OCI-LY7 (cell line): Measurements from ENCODE around the gene GREB1. TPM values are rescaled to one million over a fixed set of nuclear protein-coding genes. Genes with fewer than 3 reads are reported as not detected.

Source experiments
- BruUV-seq: library from RNA; stranded (reverse); fragments of 400-500 nt; replicated peaks from 2 replicates; lab custom pipeline; 2021; lab: Mats Ljungman, UMichigan
- CTCF ChIA-PET: fragments of 300-600 bp; sonication (Branson Sonifier 250); formaldehyde crosslinking; loops from one replicate; lab custom pipeline; 2022; ENCODE audit warnings: antibody characterized with exemption; ENCODE audit not compliant: unreplicated experiment; lab: Charles Lee
- POLR2A ChIA-PET: fragments of 300-600 bp; sonication (Branson Sonifier 250); formaldehyde crosslinking; loops from one replicate; lab custom pipeline; 2022; ENCODE audit warnings: antibody characterized with exemption; lab: Charles Lee
- DNase-seq: peaks from one replicate; pipeline ENCODE4 v3.0.0-alpha.2; 2015; ENCODE audit warnings: low spot score
- H2AFZ ChIP-seq: fragments of 200-600 bp; sonication (generic), shearing (Covaris generic); 2 replicates; pipeline ENCODE4 v1.6.1; 2014; ENCODE audit warnings: mild to moderate bottlenecking, antibody characterized with exemption, low read length, moderate library complexity
- H3K27ac ChIP-seq: fragments of 200-600 bp; sonication (generic); 2 replicates; pipeline ENCODE4 v1.5.1; 2014; ENCODE audit warnings: mixed run types, low read depth, mild to moderate bottlenecking, moderate library complexity, low read length, inconsistent platforms; ENCODE audit not compliant: poor library complexity, severe bottlenecking
- H3K36me3 ChIP-seq: fragments of 200-600 bp; sonication (generic); 2 replicates; pipeline ENCODE4 v1.6.1; 2014; ENCODE audit warnings: mild to moderate bottlenecking, antibody characterized with exemption, low read length, moderate library complexity, mixed read lengths; ENCODE audit not compliant: insufficient read depth
- H3K4me1 ChIP-seq: fragments of 200-600 bp; sonication (generic); 2 replicates; pipeline ENCODE4 v1.5.1; 2014; ENCODE audit warnings: mild to moderate bottlenecking, low read length; ENCODE audit not compliant: insufficient read depth, poor library complexity, severe bottlenecking
- H3K4me2 ChIP-seq: fragments of 200-600 bp; sonication (generic); 2 replicates; pipeline ENCODE4 v1.6.1; 2014; ENCODE audit warnings: mild to moderate bottlenecking, low read length
- H3K4me3 ChIP-seq: fragments of 200-600 bp; sonication (generic); 2 replicates; pipeline ENCODE4 v1.5.1; 2014; ENCODE audit warnings: mild to moderate bottlenecking, low read depth, low read length; ENCODE audit not compliant: poor library complexity, severe bottlenecking
- H3K79me2 ChIP-seq: fragments of 200-600 bp; sonication (generic); 2 replicates; pipeline ENCODE4 v1.6.1; 2016; ENCODE audit warnings: low read depth, mild to moderate bottlenecking, low read length, moderate library complexity, mixed read lengths; ENCODE audit not compliant: insufficient read depth
- H3K9me2 ChIP-seq: fragments of 200-600 bp; sonication (generic); 2 replicates; pipeline ENCODE4 v1.6.1; 2016; ENCODE audit warnings: mild to moderate bottlenecking, low read length, mixed read lengths; ENCODE audit not compliant: insufficient read depth
- H3K9me3 ChIP-seq: fragments of 200-600 bp; sonication (generic); 2 replicates; pipeline ENCODE4 v1.6.1; 2014; ENCODE audit warnings: mild to moderate bottlenecking, mixed run types, low read length, mixed read lengths
- H4K20me1 ChIP-seq: fragments of 200-600 bp; sonication (generic); 2 replicates; pipeline ENCODE4 v1.6.1; 2014; ENCODE audit warnings: mild to moderate bottlenecking, antibody characterized with exemption, low read length, moderate library complexity, mixed read lengths; ENCODE audit not compliant: insufficient read depth
- EZH2phosphoT487 ChIP-seq: fragments of 200-600 bp; sonication (generic); IDR thresholded peaks from 2 replicates; pipeline ENCODE4 v1.6.1; 2018; ENCODE audit warnings: low read depth, borderline replicate concordance, mild to moderate bottlenecking, mixed run types, antibody characterized with exemption, low read length, moderate library complexity, mixed read lengths
- intact Hi-C: fragments of 100-400 bp; cut with micrococcal nuclease; formaldehyde crosslinking; loops from one replicate; pipeline ENCODE4 v1.10.0; 2022; ENCODE audit not compliant: unreplicated experiment
- total RNA-seq, 2 experiments: library from RNA; depleted of rRNA in 1 of 2; stranded (reverse); fragments of >200 nt in 1 of 2; shearing (Covaris generic) in 1 of 2; gene quantifications; 2 replicates each; pipeline ENCODE4 v1.2.3, GENCODE V29; 2014 to 2022
- TF ChIP-seq, protein P1 (sequence below): fragments of 200-600 bp; sonication (generic); conservative IDR thresholded peaks from 2 replicates; pipeline ENCODE4 v1.5.1; 2014; ENCODE audit warnings: mild to moderate bottlenecking, antibody characterized with exemption, low read length, moderate library complexity, mixed read lengths

The GREB1 gene
- total RNA-seq, 2 experiments from 2014 or later, result 3.5 to 8.4 TPM

DNA sequence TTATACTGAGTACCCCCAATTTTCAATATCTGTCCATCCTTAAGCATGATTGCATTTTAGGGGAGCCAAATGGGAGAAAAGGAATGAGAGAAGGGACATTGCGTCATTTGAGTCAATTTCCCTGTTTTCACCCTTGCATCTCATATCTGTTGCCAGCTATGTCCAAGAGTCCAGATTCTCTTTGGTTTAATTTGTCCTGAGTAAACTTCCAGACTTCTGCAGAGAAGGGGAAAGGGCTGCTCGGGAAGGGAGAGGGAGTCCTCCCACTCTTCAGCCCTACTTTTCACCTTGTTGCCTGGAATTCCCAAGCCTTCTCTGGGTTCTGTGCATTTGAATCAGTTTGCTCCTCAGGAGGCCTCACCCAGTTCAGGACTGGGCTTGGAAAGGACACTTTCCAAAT lies 16.5 kb downstream of the GREB1 start:
- Histone ChIP-seq H3K9me2 (no peaks in the 10 kb centered on the region), H3K27ac (no peak overlapping the region), H3K36me3 (no peaks in the 10 kb centered on the region), H3K4me1 (no peaks in the 10 kb centered on the region), H2AFZ (no peak overlapping the region), H3K9me3 (no peaks in the 10 kb centered on the region), H3K79me2 (no peaks in the 10 kb centered on the region), H3K4me2 (no peak overlapping the region), H3K4me3 (no peak overlapping the region), H4K20me1 (no peaks in the 10 kb centered on the region)
- TF ChIP-seq, protein P1, sequence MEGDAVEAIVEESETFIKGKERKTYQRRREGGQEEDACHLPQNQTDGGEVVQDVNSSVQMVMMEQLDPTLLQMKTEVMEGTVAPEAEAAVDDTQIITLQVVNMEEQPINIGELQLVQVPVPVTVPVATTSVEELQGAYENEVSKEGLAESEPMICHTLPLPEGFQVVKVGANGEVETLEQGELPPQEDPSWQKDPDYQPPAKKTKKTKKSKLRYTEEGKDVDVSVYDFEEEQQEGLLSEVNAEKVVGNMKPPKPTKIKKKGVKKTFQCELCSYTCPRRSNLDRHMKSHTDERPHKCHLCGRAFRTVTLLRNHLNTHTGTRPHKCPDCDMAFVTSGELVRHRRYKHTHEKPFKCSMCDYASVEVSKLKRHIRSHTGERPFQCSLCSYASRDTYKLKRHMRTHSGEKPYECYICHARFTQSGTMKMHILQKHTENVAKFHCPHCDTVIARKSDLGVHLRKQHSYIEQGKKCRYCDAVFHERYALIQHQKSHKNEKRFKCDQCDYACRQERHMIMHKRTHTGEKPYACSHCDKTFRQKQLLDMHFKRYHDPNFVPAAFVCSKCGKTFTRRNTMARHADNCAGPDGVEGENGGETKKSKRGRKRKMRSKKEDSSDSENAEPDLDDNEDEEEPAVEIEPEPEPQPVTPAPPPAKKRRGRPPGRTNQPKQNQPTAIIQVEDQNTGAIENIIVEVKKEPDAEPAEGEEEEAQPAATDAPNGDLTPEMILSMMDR, result no peak
- no peak for TF ChIP-seq EZH2phosphoT487
- BruUV-seq, result no TSS peak
- CTCF ChIA-PET, result no interaction called here
- POLR2A ChIA-PET, result no interaction called here
- DNase-seq, result no peak
- intact Hi-C loops, result no loop called here

DNA sequence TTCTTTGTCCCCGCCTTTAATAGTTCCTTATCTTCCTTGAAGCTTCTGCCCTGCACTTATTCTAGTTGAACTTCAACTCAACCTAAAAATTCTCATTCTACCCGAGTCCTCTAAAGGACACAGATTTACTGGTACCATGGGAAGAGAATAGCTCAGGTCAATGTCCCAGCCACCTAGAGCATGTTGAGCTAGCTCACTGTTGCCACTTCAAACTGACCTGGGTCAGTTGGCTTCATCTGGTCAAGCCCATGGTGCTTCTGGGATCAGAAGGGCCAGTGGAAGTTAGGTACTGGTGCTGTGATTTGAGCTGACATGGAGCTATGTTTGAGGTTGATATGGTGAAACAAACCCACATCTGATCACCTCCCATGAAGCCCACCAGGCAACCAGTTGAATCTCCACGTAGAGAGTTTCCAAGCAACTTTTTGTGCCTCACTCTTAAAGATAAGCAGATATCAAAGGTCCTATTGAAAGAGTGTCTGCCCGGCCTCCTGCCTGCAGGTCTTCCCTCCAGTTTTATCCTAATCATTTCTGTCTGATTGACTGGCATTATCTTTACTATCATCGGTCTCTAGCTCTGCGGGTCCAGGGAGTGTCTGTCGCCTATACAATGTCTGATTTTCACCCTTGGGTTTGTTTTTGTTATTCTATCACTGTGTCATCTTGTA lies 17.2 kb downstream of the GREB1 start:
- no peak for TF ChIP-seq EZH2phosphoT487
- TF ChIP-seq, protein P1, result no peak
- DNase-seq, result no peak
- H2AFZ ChIP-seq, result no peak overlapping the region
- H3K27ac ChIP-seq, result no peak overlapping the region
- H3K4me1 ChIP-seq, result no peaks in the 10 kb centered on the region
- no peak overlapping the region for H3K4me3 ChIP-seq
- H3K4me2 ChIP-seq, result no peak overlapping the region
- H3K9me3 ChIP-seq, result no peaks in the 10 kb centered on the region
- H3K36me3 ChIP-seq, result no peaks in the 10 kb centered on the region
- BruUV-seq, result no TSS peak
- no peaks in the 10 kb centered on the region for H3K9me2 ChIP-seq
- intact Hi-C loops, result no loop called here
- H3K79me2 ChIP-seq, result no peaks in the 10 kb centered on the region
- CTCF ChIA-PET, result no interaction called here
- H4K20me1 ChIP-seq, result no peaks in the 10 kb centered on the region
- POLR2A ChIA-PET, result no interaction called here

DNA sequence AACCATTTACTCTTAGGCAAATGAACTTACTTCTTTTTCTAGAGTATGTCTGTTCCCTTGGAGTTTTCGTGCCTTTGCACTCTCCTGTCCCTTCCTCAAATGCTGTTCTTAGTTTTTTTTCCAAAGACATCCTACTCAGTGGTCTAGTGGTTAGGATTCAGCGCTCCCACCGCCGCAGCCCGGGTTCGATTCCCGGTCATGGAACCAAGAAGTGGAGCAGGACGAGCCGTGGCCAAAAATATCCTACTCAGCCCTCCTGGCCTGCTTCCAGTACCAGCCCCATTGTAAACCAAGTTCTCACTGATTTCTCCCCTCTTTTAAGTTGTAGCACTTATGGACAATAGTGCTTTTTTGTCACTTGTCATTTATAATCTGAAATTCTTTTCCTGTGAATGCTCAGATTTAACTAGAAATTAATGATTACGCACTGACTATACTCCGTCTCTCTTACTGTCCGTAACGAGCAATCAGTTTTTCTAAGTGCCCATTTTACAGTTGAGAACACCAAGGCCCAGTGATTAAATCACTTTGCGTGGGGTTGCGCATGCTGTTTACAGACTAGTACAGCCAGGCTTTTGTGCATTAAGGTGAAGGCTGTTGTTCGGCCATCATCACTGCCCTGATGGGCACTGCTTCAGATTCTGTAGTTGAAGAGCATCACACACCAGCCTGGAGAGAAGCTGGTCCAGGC lies 17.9 kb downstream of the GREB1 start:
- intact Hi-C loops, result no loop called here
- Histone ChIP-seq H2AFZ (no peak overlapping the region), H3K4me1 (no peaks in the 10 kb centered on the region), H4K20me1 (no peaks in the 10 kb centered on the region), H3K27ac (no peak overlapping the region), H3K9me2 (no peaks in the 10 kb centered on the region), H3K79me2 (no peaks in the 10 kb centered on the region), H3K9me3 (no peaks in the 10 kb centered on the region), H3K36me3 (no peaks in the 10 kb centered on the region), H3K4me2 (no peak overlapping the region), H3K4me3 (no peak overlapping the region)
- ChIA-PET CTCF (no interaction called here), POLR2A (no interaction called here)
- BruUV-seq, result no TSS peak
- DNase-seq, result no peak
- TF ChIP-seq, protein P1, result no peak
- no peak for TF ChIP-seq EZH2phosphoT487
